H9 (cell line): ENCODE measurements around the gene GFPT2. TPM values are rescaled to one million over a fixed set of nuclear protein-coding genes. Genes with fewer than 3 reads are reported as not detected.

ENCODE experiments used
- DNase-seq: peaks from one replicate; pipeline ENCODE4 v3.0.0-alpha.2; 2017
- H2AFZ ChIP-seq: one replicate; pipeline ENCODE4 v1.6.1; 2013; ENCODE audit warnings: mild to moderate bottlenecking, low read length, control low read depth, moderate library complexity
- H2AK5ac ChIP-seq: 2 replicates; pipeline ENCODE4 v1.6.1; 2013; ENCODE audit warnings: low read length, control low read depth, mixed read lengths; ENCODE audit not compliant: insufficient read length
- H2BK120ac ChIP-seq: one replicate; pipeline ENCODE4 v1.6.1; 2013; ENCODE audit warnings: low read depth, mild to moderate bottlenecking, low read length, control low read depth, inconsistent platforms; ENCODE audit not compliant: poor library complexity, severe bottlenecking
- H2BK12ac ChIP-seq: 2 replicates; pipeline ENCODE4 v1.6.1; 2013; ENCODE audit warnings: low read length, control low read depth, mixed read lengths, low read depth; ENCODE audit not compliant: insufficient read length
- H2BK15ac ChIP-seq: 2 replicates; pipeline ENCODE4 v1.6.1; 2013; ENCODE audit warnings: low read depth, low read length, control low read depth
- H2BK20ac ChIP-seq: one replicate; pipeline ENCODE4 v1.6.1; 2013; ENCODE audit warnings: low read depth, mild to moderate bottlenecking, low read length, control low read depth, inconsistent platforms; ENCODE audit not compliant: poor library complexity, severe bottlenecking
- H2BK5ac ChIP-seq: 2 replicates; pipeline ENCODE4 v1.6.1; 2013; ENCODE audit warnings: low read length, control low read depth, mixed read lengths; ENCODE audit not compliant: insufficient read length
- H3K14ac ChIP-seq: 2 replicates; pipeline ENCODE4 v1.6.1; 2013; ENCODE audit warnings: low read length, control low read depth; ENCODE audit not compliant: insufficient read depth
- H3K18ac ChIP-seq: 2 replicates; pipeline ENCODE4 v1.6.1; 2013; ENCODE audit warnings: low read depth, mild to moderate bottlenecking, mixed read lengths, low read length, control low read depth; ENCODE audit not compliant: insufficient read length
- H3K23ac ChIP-seq: 2 replicates; pipeline ENCODE4 v1.6.1; 2013; ENCODE audit warnings: low read length, control low read depth, mixed read lengths, low read depth; ENCODE audit not compliant: insufficient read length
- H3K23me2 ChIP-seq: 2 replicates; pipeline ENCODE4 v1.6.1; 2013; ENCODE audit warnings: low read depth, mild to moderate bottlenecking, mixed read lengths, low read length, control low read depth; ENCODE audit not compliant: insufficient read length, poor library complexity, severe bottlenecking
- H3K27ac ChIP-seq: 2 replicates; pipeline ENCODE4 v1.5.1; 2013; ENCODE audit warnings: low read length, control low read depth, mixed read lengths, low read depth; ENCODE audit not compliant: insufficient read length
- H3K27me3 ChIP-seq: 2 replicates; pipeline ENCODE4 v1.6.1; 2013; ENCODE audit warnings: low read length, control low read depth, inconsistent platforms; ENCODE audit not compliant: insufficient read depth
- H3K4ac ChIP-seq: 2 replicates; pipeline ENCODE4 v1.6.1; 2013; ENCODE audit warnings: low read depth, mild to moderate bottlenecking, control low read depth, inconsistent platforms, low read length, moderate library complexity
- H3K4me1 ChIP-seq: 2 replicates; pipeline ENCODE4 v1.6.1; 2013; ENCODE audit warnings: low read length, control low read depth, inconsistent platforms; ENCODE audit not compliant: insufficient read depth
- H3K4me2 ChIP-seq: 2 replicates; pipeline ENCODE4 v1.6.1; 2013; ENCODE audit warnings: low read length, control low read depth, mixed read lengths; ENCODE audit not compliant: insufficient read length, insufficient read depth
- H3K56ac ChIP-seq: 2 replicates; pipeline ENCODE4 v1.6.1; 2013; ENCODE audit warnings: low read depth, mild to moderate bottlenecking, mixed read lengths, low read length, control low read depth; ENCODE audit not compliant: insufficient read length
- H3K79me1 ChIP-seq: 2 replicates; pipeline ENCODE4 v1.6.1; 2013; ENCODE audit warnings: low read depth, mild to moderate bottlenecking, moderate library complexity, low read length, control low read depth, inconsistent platforms; ENCODE audit not compliant: insufficient read depth, poor library complexity, severe bottlenecking
- H3K79me2 ChIP-seq: 2 replicates; pipeline ENCODE4 v1.6.1; 2013; ENCODE audit warnings: low read length, control low read depth, inconsistent platforms; ENCODE audit not compliant: insufficient read depth
- H3K9ac ChIP-seq: 2 replicates; pipeline ENCODE4 v1.6.1; 2013; ENCODE audit warnings: low read length, control low read depth, mixed read lengths; ENCODE audit not compliant: insufficient read length; ENCODE audit errors: extremely low read depth
- H3K9me3 ChIP-seq: one replicate; pipeline ENCODE4 v1.6.1; 2013; ENCODE audit warnings: low read depth, low read length, inconsistent platforms; ENCODE audit not compliant: control insufficient read depth
- H3T11ph ChIP-seq: one replicate; pipeline ENCODE4 v1.6.1; 2013; ENCODE audit warnings: mild to moderate bottlenecking, low read length, control low read depth, inconsistent platforms
- H4K20me1 ChIP-seq: one replicate; pipeline ENCODE4 v1.6.1; 2013; ENCODE audit not compliant: control insufficient read depth, insufficient read length, insufficient read depth
- H4K5ac ChIP-seq: 2 replicates; pipeline ENCODE4 v1.6.1; 2013; ENCODE audit warnings: low read depth, mild to moderate bottlenecking, mixed read lengths, low read length, control low read depth; ENCODE audit not compliant: insufficient read length
- H4K8ac ChIP-seq: replicated peaks from 2 replicates; pipeline ENCODE4 v1.6.1; 2013; ENCODE audit warnings: low read length, control low read depth, mixed read lengths, low read depth; ENCODE audit not compliant: insufficient read length
- H4K91ac ChIP-seq: 2 replicates; pipeline ENCODE4 v1.6.1; 2013; ENCODE audit warnings: low read depth, mild to moderate bottlenecking, moderate library complexity, mixed read lengths, low read length, control low read depth; ENCODE audit not compliant: insufficient read length
- H3K27ac Mint-ChIP-seq, 3 experiments: 2 replicates in 2 of 3; 3 replicates in 1 of 3; pipeline ENCODE4 v1.8.0; 2020 to 2021; ENCODE audit warnings: mixed read lengths in 3 of 3, mild to moderate bottlenecking in 1 of 3, moderate library complexity in 1 of 3
- H3K27me3 Mint-ChIP-seq: 2 replicates; pipeline ENCODE4 v1.8.0; 2021; ENCODE audit warnings: low read depth, mild to moderate bottlenecking, moderate library complexity, mixed read lengths
- H3K36me3 Mint-ChIP-seq, 3 experiments: 2 replicates in 2 of 3; 3 replicates in 1 of 3; pipeline ENCODE4 v1.8.0; 2020 to 2021; ENCODE audit warnings: low read depth in 3 of 3, mixed read lengths in 3 of 3; ENCODE audit not compliant: insufficient read depth in 1 of 3
- H3K4me1 Mint-ChIP-seq, 2 experiments: 2 replicates each; pipeline ENCODE4 v1.8.0; 2020; ENCODE audit warnings: mixed read lengths in 2 of 2
- H3K4me3 Mint-ChIP-seq, 2 experiments: 2 replicates in 1 of 2; 3 replicates in 1 of 2; pipeline ENCODE4 v1.8.0; 2020 to 2021; ENCODE audit warnings: mild to moderate bottlenecking in 2 of 2, mixed read lengths in 2 of 2, moderate library complexity in 1 of 2
- H3K9me3 Mint-ChIP-seq, 2 experiments: 2 replicates in 1 of 2; 3 replicates in 1 of 2; pipeline ENCODE4 v1.8.0; 2020; ENCODE audit warnings: mild to moderate bottlenecking in 2 of 2, mixed read lengths in 2 of 2, moderate library complexity in 1 of 2
- WGBS: extraction: QIAGEN DNeasy Blood & Tissue Kit; methylation state at CpG from one replicate; pipeline ENCODE4 v1.1.7; 2013; ENCODE audit warnings: missing lambda C conversion rate, low lambda C conversion rate, mixed read lengths; ENCODE audit not compliant: insufficient read length; ENCODE audit errors: extremely low coverage; 5-methylcytosine and 5-hydroxymethylcytosine counted together
- total RNA-seq: library from RNA; stranded (reverse); gene quantifications from 2 replicates; pipeline ENCODE4 v1.2.1, GENCODE V29; 2021
- TF ChIP-seq, protein P1 (sequence below): fragments of 200-600 bp; sonication (generic); conservative IDR thresholded peaks from 3 replicates; pipeline ENCODE4 v1.8.0; 2021; ENCODE audit warnings: antibody characterized with exemption, mild to moderate bottlenecking

GFPT2 gene
- total RNA-seq, 1 experiment from 2014 or later, result 89.8 TPM

DNA sequence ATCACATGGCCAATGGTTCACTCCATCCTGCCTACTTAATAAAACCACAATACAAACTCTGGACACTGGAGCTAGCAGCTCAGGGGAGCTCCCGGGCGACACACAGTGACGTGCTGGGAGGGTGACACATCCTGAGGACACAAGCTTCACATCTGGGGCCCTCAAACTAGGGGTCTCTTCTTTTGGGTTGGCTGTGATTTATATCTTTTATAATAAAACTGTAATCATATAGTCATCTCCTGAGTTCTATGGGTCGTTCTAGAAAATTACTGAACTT lies 49.2 kb downstream of the GFPT2 start:
- Histone ChIP-seq H2BK15ac (no peak overlapping the region), H3K4me2 (no peak overlapping the region), H2BK20ac (no peak overlapping the region), H3K18ac (no peak overlapping the region), H4K8ac (no peak overlapping the region), H4K20me1 (peaks cover 3% of the 10 kb centered on the region), H3K14ac (no peak overlapping the region), H3K23me2 (no peaks in the 10 kb centered on the region), H3K56ac (no peak overlapping the region), H3K23ac (no peak overlapping the region), H2AFZ (no peak overlapping the region), H3K9ac (no peak overlapping the region), H3K4ac (no peak overlapping the region), H3K27me3 (no peaks in the 10 kb centered on the region), H3K79me1 (no peaks in the 10 kb centered on the region), H3K4me1 (no peaks in the 10 kb centered on the region), H3K9me3 (no peaks in the 10 kb centered on the region), H2BK12ac (no peak overlapping the region), H2BK120ac (no peak overlapping the region), H4K5ac (no peak overlapping the region), H3T11ph (no peak overlapping the region), H2AK5ac (no peak overlapping the region), H3K79me2 (no peaks in the 10 kb centered on the region), H2BK5ac (no peak overlapping the region), H3K27ac (no peak overlapping the region), H4K91ac (no peak overlapping the region)
- Mint-ChIP-seq H3K4me3 (no peak overlapping the region), H3K9me3 (no peaks in the 10 kb centered on the region), H3K27me3 (no peaks in the 10 kb centered on the region), H3K4me1 (peaks cover 0 to 4% of the 10 kb centered on the region in 2 experiments; a peak in 1 of 4 replicates), H3K27ac (no peak overlapping the region), H3K36me3 (peaks cover 58 to 71% (median 67%) of the 10 kb centered on the region in 3 experiments)
- no peak for DNase-seq
- TF ChIP-seq, protein P1, sequence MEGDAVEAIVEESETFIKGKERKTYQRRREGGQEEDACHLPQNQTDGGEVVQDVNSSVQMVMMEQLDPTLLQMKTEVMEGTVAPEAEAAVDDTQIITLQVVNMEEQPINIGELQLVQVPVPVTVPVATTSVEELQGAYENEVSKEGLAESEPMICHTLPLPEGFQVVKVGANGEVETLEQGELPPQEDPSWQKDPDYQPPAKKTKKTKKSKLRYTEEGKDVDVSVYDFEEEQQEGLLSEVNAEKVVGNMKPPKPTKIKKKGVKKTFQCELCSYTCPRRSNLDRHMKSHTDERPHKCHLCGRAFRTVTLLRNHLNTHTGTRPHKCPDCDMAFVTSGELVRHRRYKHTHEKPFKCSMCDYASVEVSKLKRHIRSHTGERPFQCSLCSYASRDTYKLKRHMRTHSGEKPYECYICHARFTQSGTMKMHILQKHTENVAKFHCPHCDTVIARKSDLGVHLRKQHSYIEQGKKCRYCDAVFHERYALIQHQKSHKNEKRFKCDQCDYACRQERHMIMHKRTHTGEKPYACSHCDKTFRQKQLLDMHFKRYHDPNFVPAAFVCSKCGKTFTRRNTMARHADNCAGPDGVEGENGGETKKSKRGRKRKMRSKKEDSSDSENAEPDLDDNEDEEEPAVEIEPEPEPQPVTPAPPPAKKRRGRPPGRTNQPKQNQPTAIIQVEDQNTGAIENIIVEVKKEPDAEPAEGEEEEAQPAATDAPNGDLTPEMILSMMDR, result no peak
- WGBS, result no CpG with 5 or more reads among the region's 4 CpGs
